HL-60 (cell line): ENCODE data around the gene NMNAT2.

Experiments
- CTCF ChIP-seq: IDR thresholded peaks from one replicate; pipeline ENCODE4 v1.5.1; 2011; ENCODE audit warnings: low read length, control low read depth, inconsistent platforms; ENCODE audit not compliant: insufficient read depth
- GABPA ChIP-seq: IDR thresholded peaks from 2 replicates; pipeline ENCODE4 v1.6.1; 2012; ENCODE audit warnings: low read depth
- POLR2AphosphoS5 ChIP-seq: IDR thresholded peaks from 2 replicates; pipeline ENCODE4 v1.6.1; 2012; ENCODE audit warnings: low read depth
- REST ChIP-seq: IDR thresholded peaks from 2 replicates; pipeline ENCODE4 v1.6.1; 2012; ENCODE audit warnings: low read depth; ENCODE audit not compliant: insufficient replicate concordance
- SPI1 ChIP-seq: IDR thresholded peaks from 2 replicates; pipeline ENCODE4 v1.6.1; 2012; ENCODE audit warnings: low read depth, mild to moderate bottlenecking, borderline replicate concordance

- TF ChIP-seq GABPA = no peak
- TF ChIP-seq CTCF = peak; percentile 20
- no peak for TF ChIP-seq POLR2AphosphoS5
- TF ChIP-seq REST = no peak
- TF ChIP-seq SPI1 = no peak
Observed at GRCh38 chr1:183234660-183235476, 183.3 kb downstream of the NMNAT2 start.
